Measurements from ENCODE around the gene CCT2. TPM values are rescaled to one million over a fixed set of nuclear protein-coding genes. Genes with fewer than 3 reads are reported as not detected.
"Not testable (repeated sequence)": the region's sequence is repeated elsewhere in the genome, so short reads cannot be mapped to it uniquely, and the experiment has no call there.

Gene CCT2
- total RNA-seq, 4 donors from 2014 or later: 57.7 to 108 (median 72.7) TPM

DNA sequence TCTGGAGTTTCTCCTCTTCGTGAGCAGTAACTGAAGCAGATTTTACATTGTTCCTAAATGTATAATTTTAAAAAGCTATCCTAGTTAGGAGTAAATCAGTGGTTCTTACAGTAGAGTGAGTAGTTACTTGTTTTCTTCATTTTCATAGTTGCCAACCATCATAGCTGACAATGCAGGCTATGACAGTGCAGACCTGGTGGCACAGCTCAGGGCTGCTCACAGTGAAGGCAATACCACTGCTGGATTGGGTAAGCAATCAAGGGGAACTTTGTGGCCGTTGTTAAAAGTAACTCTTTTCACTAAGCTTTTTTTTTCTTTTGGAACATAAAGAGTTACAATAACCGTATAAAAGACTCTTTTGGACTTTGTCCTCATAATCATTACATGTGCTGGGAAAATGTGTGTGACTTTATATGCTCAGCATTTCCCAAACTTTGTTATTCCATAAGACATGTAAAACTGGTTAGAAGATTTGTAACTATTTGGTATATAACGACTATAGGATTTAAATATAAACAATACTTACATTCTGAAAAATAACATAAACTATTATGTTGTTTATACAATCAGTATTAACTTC, 13.0 kb downstream of the CCT2 start:
- 67% methylated on average over 4 of the region's 4 CpGs for WGBS, 2 donors
- DNase-seq (ENCODE audit: low spot score in 2 of 2): no peak
- Histone ChIP-seq H3K4me3 (no peak overlapping the region), H3K4me1 (no peaks in the 10 kb centered on the region), H3K9me3 (no peaks in the 10 kb centered on the region), H3K27me3 (no peaks in the 10 kb centered on the region), H3K36me3 (peaks cover 0 to 98% (median 41%) of the 10 kb centered on the region in 3 donors), H3K27ac (no peak overlapping the region)
- TF ChIP-seq POLR2A (IDR thresholded peaks at IDR 0.05): no peak
- TF ChIP-seq EP300 (IDR thresholded peaks at IDR 0.05): no peak
- TF ChIP-seq, protein P1, sequence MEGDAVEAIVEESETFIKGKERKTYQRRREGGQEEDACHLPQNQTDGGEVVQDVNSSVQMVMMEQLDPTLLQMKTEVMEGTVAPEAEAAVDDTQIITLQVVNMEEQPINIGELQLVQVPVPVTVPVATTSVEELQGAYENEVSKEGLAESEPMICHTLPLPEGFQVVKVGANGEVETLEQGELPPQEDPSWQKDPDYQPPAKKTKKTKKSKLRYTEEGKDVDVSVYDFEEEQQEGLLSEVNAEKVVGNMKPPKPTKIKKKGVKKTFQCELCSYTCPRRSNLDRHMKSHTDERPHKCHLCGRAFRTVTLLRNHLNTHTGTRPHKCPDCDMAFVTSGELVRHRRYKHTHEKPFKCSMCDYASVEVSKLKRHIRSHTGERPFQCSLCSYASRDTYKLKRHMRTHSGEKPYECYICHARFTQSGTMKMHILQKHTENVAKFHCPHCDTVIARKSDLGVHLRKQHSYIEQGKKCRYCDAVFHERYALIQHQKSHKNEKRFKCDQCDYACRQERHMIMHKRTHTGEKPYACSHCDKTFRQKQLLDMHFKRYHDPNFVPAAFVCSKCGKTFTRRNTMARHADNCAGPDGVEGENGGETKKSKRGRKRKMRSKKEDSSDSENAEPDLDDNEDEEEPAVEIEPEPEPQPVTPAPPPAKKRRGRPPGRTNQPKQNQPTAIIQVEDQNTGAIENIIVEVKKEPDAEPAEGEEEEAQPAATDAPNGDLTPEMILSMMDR (IDR thresholded peaks at IDR 0.05): no peak

DNA sequence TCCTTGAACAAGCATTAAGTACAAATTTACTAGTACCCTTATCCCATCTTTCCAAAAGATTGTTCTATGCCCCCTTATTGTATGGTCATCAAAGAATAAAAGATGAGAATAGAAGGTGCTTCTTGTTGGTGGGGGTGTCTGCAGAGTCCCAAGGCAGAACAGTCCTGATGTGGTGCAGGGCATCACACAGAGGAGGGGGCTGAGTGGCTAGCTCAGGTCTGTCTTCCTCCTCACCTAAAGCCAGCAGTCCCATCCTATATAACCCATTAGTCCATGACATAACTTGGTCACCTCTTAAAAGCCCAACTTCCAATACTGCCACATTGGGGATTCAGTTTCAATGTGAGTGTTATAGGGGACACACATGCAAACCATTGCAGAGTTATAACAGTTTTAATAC, 15.5 kb downstream of the CCT2 start:
- no peaks in the 10 kb centered on the region for H3K4me1 ChIP-seq
- no peaks in the 10 kb centered on the region for H3K27me3 ChIP-seq
- peaks cover 0 to 78% (median 41%) of the 10 kb centered on the region in 3 donors for H3K36me3 ChIP-seq
- no peak overlapping the region for H3K4me3 ChIP-seq
- H3K27ac ChIP-seq: no peak overlapping the region
- DNase-seq (ENCODE audit: low spot score in 2 of 2): no peak
- no peaks in the 10 kb centered on the region for H3K9me3 ChIP-seq
- TF ChIP-seq POLR2A (IDR thresholded peaks at IDR 0.05) (no peak), EP300 (IDR thresholded peaks at IDR 0.05) (no peak)
- TF ChIP-seq, protein P1 (IDR thresholded peaks at IDR 0.05): no peak

DNA sequence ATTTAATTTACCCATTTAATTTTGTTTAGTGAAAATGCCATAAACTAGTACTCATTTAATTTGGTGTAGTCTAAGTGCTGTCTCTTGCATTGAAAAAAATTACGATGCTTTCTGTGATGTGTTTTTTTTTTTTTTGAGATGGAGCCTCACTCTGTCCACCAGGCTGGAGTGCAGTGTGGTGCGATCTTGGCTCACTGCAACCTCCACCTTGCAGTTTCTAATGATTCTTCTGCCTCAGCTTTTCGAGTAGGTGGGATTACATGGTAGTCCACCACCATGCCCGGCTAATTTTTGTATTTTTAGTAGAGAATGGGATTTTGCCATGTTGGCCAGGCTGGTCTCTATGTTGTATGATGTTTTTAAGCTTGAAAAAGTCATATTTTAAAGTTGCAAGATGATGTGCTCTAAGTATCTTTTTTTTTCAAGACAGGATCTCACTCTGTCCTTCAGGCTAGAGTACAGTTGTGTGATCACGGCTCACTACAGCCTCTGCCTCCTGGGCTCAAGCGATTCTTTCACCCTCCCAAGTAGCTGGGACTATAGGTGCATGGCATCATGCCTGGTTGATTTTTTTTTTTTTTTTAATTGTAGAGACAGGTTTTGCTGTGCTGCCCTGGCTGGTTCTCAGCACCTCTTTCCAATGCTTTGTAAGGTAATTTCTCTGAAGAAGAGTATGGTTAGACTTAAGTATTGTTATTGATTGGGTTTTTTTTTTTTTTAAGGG, 16.9 kb downstream of the CCT2 start:
- TF ChIP-seq, protein P1 (IDR thresholded peaks at IDR 0.05): no peak
- TF ChIP-seq EP300 (IDR thresholded peaks at IDR 0.05): no peak
- TF ChIP-seq POLR2A (IDR thresholded peaks at IDR 0.05): no peak
- DNase-seq (ENCODE audit: low spot score in 2 of 2): no peak
- Histone ChIP-seq H3K9me3 (no peaks in the 10 kb centered on the region), H3K4me3 (no peak overlapping the region), H3K27ac (no peak overlapping the region), H3K36me3 (peaks cover 0 to 66% (median 38%) of the 10 kb centered on the region in 3 donors), H3K27me3 (no peaks in the 10 kb centered on the region), H3K4me1 (no peaks in the 10 kb centered on the region)
- 93 to 95% methylated on average over 6 of the region's 6 CpGs for WGBS, 2 donors

DNA sequence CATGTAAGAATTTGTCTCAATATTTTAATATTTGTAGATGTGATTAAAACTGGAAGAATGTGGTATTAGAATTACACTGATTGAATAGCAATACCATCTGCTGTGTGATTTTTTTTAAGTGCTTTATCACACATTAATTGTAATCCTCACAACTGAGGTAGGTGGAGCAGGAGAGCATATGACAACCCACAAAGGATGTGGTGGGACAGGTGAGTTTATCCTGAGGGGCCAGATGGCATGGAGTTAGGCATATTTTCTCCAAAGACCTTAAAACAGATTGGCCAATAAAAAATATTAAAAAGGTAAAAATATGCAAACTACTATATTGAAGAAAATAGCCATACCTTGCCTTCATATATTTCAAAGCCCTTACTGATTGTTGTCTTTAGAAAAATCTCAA, 17.7 kb downstream of the CCT2 start:
- H3K36me3 ChIP-seq: peaks cover 0 to 58% (median 30%) of the 10 kb centered on the region in 3 donors
- no peak overlapping the region for H3K27ac ChIP-seq
- H3K4me1 ChIP-seq: no peaks in the 10 kb centered on the region
- H3K9me3 ChIP-seq: no peaks in the 10 kb centered on the region
- no peak for TF ChIP-seq EP300 (IDR thresholded peaks at IDR 0.05)
- no peak for TF ChIP-seq POLR2A (IDR thresholded peaks at IDR 0.05)
- TF ChIP-seq, protein P1 (IDR thresholded peaks at IDR 0.05): no peak
- DNase-seq (ENCODE audit: low spot score in 2 of 2): no peak
- H3K27me3 ChIP-seq: no peaks in the 10 kb centered on the region
- no peak overlapping the region for H3K4me3 ChIP-seq

DNA sequence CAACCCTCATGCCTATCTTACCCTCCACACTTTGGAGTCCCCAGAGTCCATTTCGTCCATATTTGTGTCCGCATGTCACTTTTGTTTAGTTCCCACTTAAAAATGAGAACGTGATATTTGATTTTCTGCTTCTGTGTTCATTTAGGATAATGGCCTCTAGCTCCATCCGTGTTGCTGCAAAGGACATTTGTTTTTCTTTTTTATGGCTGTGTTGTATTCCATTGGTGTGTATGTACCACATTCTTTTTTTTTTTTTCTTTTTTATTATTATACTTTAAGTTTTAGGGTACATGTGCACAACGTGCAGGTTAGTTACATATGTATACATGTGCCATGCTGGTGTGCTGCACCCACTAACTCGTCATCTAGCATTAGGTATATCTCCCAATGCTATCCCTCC, 18.3 kb downstream of the CCT2 start:
- not testable (repeated sequence) for H3K27me3 ChIP-seq; H3K4me3 ChIP-seq; DNase-seq (ENCODE audit: low spot score in 2 of 2); H3K4me1 ChIP-seq; H3K9me3 ChIP-seq; H3K27ac ChIP-seq
- peaks cover 0 to 52% (median 26%) of the 10 kb centered on the region in 3 donors for H3K36me3 ChIP-seq
- 96 to 98% methylated on average over 6 of the region's 6 CpGs for WGBS, 2 donors

DNA sequence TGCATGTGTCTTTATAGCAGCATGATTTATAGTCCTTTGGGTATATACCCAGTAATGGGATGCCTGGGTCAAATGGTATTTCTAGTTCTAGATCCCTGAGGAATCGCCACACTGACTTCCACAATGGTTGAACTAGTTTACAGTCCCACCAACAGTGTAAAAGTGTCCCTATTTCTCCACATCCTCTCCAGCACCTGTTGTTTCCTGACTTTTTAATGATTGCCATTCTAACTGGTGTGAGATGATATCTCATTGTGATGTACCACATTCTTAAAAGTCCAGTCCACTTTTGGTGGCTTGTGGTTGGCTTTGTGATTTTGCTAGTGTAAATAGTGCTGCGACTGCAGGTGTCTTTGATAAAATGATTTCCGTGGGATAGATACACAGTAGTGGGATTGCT, 19.0 kb downstream of the CCT2 start:
- DNase-seq (ENCODE audit: low spot score in 2 of 2); H3K4me1 ChIP-seq; H3K9me3 ChIP-seq; H3K27me3 ChIP-seq; H3K27ac ChIP-seq; H3K4me3 ChIP-seq: not testable (repeated sequence)
- 82 to 95% methylated on average over 3 of the region's 3 CpGs for WGBS, 2 donors
- peaks cover 0 to 44% (median 19%) of the 10 kb centered on the region in 3 donors for H3K36me3 ChIP-seq
